ENCODE measurements around the gene DUSP10.

- TF ChIP-seq GATA2 (IDR thresholded peaks at IDR 0.05; ENCODE audit: low read depth, low read length) (no peak), GATA3 (IDR thresholded peaks at IDR 0.05; ENCODE audit: low read depth, low read length) (no peak)
Observed at GRCh38 chr1:221700948-221701347, 40.9 kb downstream of the DUSP10 start.

All from SH-SY5Y (cell line).